DMS114 treated with DMSO at 0.1 percent for 48 hours (cell line): ENCODE measurements around the gene KLHL29.

Experiments used
- DNase-seq: peaks from one replicate; lab custom pipeline; 2025; ENCODE audit not compliant: unreplicated experiment; lab: John Stamatoyannopoulos, UW

The KLHL29 gene

DNA sequence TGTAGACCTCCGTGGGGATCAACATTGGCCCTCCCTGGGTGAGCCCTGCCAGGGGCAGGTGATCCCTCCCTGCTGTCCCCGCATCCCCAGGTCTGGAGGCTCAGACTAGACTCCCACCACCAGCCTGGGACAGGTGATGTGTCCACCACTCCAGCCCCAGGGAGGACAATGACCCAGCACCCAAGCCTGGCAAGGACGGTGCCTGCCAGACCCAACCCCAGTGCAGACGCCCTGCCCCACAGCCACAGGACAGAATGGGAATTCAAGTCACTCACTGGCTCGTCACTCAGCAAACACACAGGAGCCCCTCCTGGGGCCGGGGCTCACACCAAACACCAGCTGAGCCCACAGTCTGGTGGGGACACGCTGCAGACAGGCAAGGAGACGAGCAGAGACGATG is 302.2 kb downstream of the KLHL29 start:
- DNase-seq = no peak

DNA sequence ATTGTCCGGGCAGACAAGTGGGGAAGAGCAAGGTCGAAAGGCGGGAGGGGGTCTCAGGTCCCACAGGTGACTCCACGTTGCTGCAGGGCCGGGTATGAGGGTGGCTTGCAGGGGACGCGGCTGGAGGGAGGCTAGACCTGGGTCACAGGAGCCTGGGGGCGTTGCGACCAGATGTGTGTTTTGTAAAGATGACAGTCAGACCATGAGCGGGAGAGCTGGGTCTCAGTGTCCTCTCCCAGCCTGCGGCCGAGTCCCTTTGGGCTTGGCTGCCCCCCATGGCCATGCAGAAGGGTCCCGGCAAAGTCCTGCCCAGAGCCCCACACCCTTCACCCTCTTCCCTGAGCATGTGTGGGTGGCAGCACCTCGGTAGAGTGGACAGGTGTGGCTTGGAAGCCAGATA is 302.7 kb downstream of the KLHL29 start:
- DNase-seq = no peak

DNA sequence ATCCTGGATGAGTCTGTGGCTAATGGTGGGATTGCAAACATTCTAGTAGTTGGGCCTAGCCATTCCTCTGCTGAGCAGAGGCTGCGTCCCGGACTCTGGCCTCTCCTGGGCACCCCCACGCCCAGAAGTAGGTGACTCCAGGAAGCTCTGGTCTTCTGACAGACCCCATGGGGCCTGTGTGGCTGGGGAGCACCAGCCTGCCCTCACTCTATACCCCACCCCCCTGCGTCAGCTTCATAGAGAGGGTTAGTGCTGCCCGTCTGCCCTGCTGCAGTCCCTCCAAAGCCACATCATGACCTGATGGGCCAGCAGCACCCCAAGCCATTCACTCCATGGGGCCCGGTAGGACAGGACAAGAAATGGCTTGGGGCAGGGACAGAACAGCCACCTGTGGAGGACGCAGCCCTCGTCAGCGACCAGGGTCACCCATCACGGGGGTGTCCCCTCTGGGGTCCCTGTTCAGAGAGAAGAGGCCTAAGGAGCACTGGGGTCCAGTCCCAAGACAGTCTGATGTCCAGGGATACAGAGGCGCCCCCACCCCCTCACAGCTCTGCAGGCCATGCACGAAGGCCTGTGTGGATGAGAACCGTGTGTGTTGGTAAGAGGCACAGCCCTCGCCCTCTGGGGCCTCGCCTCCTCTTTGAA is 303.6 kb downstream of the KLHL29 start:
- DNase-seq = no peak

DNA sequence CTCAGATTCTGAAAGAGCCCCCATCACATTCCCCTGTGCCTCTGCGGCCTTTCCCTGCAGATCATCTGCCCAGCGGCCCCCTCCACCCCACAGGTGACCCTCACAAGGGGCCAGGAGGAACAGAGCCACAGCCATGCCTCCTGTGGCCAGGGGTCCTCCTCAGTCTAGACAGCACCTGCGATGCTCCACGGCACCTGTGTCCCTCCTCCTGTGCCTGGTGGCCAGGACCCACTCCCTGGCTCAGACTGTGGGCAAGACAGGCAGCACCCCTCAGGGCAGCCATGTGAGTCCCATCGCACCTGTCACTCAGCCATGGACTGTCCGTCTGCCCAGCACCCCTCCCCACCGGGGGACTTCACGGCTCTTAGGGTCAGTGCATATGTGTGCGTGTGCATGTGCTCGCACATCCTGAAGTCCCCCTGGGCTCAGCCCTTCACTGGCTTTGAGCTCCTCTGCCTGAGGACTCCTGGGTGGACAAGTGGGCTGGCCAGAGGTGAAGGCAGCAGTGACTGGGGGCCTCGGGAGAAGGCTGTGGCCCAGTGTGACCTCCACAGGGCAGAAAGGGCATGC is 304.2 kb downstream of the KLHL29 start:
- no peak for DNase-seq

DNA sequence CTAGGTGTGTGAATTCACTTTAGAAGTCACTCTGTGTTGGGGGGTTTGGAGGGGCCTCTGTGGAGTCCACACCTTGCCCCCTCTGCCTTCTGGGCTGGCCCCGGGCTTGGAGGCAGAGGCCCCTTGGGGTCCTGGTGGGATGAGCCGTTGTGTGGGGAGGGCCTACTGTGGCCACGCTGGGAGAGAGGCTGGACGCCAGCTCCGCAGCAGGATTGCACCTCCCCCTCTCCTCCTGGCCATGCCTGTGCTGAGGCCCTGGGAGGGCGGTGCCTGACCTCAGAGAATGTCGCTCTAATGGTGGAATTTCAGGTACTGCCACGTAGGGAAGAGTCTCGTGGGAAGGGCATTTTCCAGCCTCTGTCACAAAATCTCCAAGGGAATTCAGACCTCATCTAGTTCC is 304.9 kb downstream of the KLHL29 start:
- DNase-seq = no peak

DNA sequence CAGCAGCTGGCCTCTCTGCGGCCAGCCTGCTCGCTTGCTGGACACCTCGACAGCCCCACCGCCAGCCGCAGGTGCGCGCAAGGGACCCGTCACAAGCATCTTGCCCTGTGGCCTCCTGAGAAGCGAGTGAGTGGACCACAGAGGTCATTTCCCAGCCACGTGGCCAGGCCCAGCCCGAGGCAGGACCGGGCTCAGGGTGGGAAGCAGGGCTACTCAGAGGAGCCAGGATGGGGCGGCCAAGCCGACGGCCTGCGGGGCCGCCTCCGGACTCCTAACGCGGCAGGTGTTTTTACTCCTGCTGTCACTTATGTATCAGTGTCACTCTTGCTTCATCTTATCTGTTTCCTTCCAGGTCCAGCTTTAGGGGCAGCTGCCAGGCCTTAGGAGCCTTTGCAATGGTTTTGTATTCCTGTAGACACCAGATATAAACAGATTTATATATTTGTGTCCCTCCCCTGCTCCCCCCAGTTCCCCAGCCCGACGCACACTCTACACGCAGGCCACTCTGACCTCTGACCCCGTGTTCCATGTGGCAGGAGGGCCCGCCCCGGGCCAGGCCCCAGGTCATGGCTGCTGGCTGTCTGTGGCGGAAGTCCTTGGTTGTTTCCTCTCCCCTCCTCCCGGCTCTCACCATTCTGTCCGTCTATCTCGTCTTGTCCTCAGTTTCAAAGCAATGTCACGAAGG is 305.6 kb downstream of the KLHL29 start:
- DNase-seq = no peak

DNA sequence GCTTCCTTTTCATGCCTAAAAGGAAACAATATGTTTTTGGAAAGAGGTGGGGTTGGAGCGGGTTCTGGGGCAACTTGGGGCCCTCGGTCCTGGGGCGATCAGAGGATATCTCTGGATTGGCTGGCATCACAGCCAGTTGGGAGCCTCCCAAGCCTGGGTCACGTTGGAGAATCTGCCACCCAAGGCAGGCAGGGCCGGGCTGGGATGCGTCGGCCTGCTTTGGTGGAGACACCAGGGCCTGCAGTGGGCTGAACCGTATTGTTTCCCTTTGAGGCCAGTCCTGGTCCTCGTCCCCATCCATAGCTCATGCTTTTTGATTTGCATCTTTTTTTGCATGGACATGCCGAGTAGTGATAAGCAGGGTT is 306.1 kb downstream of the KLHL29 start:
- no peak for DNase-seq

DNA sequence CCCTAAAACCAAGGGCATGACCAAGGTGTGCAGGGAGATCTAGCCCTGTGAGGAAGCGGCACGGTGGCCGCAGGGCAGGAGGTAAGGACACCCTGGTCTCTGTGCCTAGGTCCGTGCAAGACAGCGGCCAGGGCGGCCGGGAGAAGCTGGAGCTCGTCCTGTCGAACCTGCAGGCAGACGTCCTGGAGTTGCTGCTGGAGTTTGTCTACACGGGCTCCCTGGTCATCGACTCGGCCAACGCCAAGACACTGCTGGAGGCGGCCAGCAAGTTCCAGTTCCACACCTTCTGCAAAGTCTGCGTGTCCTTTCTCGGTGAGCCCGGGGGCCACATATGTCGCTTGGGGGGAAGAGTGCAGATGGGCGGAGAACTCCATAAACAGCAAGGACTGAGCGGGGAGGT is 306.6 kb downstream of the KLHL29 start:
- no peak for DNase-seq

DNA sequence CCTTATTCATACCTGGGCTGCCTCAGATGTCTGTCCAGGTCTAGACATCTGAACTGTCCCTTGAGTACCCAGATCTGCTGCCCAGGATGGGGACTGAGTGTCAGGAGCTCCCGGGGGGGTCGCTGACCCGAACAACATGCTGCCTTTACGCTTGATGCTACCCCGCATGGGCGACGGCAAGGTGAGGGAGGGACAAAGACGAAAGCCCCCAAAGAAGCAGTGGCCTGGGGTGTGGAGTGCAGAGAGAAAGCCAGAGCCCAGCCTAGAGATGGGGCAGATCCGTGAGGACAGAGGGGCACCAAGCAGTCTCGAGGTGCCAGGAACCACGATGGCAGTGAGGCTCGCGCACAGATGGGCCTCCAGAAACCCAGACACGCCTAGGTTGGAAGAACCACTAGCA is 307.3 kb downstream of the KLHL29 start:
- DNase-seq = no peak

DNA sequence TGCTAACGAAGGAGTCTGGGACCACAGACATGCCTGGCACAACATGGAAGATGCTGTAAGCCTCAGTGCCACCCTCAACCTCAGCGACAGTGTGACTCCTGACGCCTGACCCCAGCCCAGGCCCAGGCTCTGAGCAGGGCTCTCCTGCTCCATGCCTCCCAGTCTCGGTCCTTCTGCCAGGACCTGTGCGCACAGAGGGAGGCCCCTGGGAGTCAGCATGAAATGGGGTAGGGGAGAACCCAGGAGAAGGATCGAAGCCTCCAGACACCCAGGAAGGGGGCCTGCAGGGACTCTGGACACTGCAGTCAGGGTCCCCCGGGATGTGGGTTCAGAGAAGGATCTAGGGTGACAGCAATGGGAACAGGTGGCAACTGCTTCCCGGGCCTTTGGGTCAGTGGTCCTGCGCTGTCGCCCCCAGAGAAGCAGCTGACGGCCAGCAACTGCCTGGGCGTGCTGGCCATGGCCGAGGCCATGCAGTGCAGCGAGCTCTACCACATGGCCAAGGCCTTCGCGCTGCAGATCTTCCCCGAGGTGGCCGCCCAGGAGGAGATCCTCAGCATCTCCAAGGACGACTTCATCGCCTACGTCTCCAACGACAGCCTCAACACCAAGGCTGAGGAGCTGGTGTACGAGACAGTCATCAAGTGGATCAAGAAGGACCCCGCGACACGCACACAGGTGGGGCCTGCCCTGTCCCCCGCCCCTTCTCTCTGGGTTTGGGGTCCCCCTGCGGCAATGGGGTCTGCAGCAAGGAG is 308.0 kb downstream of the KLHL29 start:
- no peak for DNase-seq

DNA sequence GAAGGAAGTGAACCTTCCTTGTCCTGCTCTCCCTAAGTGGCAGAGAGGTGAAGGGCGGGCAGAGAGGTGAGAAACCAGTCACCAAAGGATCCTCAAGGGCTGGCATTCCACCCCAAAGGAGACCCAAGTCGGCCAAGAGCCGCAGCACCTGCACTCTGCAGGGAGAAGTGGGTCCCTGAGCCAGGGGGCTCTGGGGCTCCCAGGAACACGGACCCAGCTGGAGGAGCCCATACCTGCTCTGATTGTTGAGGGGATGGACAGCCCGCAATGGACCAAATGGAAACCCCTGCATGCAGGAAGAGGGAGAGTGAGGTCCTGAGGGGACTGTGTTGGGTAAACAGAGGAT is 308.6 kb downstream of the KLHL29 start:
- no peak for DNase-seq

DNA sequence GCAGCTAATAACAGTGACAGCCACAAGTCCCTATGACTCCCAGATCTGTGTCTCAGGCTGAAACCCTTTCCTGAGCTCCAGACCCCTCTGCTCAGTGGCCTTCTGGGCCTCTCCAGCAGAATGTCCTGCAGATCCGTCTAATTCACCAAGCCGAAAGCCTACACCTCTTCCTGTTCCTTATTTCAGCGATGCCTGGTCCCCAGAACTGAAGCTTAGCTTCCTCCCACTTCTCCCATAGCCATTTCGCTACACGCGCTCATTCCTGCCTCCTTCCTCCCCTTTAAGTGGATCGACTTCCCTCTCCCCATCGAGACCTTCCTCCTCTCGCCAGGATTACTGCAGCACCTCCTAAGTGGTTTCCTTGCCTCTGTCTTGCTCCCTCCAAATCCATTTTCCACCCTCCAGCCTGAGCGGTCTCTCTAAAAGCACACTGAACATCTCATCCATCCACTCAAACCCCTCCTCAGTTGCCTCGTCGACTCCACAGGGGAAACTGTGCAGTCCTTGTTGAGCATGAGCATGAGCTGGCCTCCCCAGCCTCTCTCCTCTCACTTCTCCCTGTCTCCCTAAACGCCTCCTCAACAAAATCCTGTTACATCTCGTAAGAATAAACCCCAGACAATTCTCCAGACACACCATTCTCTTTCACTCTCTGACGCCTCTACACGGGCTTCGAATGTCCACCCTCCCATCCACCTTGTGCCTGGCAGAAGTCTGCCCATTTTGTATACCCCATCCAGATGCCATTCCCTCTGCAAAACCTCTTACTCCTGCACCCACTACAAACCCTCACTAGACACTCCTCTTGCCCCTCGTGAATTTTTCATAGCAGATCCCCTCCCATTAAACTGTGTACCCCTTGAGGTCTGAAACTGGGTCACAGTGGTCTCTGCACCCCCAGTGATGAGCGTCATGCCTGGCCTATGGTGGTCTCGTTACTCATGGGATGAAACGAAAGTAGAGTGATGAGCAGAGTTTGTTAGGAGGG is 309.4 kb downstream of the KLHL29 start:
- DNase-seq = no peak

DNA sequence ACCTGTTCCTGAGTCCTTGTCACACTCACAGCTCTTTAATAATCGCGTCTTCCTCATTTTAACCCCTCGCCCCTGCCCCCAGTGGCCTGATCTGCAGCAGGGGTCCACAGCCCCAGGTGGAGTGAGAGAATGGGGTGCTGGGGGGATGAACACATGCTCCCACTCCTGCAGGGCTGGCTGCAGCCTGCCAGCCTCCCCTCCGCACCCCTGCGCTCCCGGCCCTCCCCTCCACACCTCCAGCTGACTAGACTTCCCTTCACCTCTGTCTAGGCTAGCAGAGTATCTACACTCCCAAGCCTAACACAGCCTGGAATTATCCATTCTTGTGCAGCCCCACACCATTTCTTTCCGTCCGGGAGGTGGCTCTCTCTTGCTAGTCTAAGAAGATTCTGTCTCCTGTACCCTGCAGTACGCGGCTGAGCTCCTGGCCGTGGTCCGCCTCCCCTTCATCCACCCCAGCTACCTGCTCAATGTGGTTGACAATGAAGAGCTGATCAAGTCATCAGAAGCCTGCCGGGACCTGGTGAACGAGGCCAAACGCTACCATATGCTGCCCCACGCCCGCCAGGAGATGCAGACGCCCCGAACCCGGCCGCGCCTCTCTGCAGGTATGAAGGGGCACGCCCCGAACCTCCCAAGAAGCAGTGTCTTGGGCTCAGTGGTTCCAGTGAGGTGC is 310.4 kb downstream of the KLHL29 start:
- DNase-seq = no peak

DNA sequence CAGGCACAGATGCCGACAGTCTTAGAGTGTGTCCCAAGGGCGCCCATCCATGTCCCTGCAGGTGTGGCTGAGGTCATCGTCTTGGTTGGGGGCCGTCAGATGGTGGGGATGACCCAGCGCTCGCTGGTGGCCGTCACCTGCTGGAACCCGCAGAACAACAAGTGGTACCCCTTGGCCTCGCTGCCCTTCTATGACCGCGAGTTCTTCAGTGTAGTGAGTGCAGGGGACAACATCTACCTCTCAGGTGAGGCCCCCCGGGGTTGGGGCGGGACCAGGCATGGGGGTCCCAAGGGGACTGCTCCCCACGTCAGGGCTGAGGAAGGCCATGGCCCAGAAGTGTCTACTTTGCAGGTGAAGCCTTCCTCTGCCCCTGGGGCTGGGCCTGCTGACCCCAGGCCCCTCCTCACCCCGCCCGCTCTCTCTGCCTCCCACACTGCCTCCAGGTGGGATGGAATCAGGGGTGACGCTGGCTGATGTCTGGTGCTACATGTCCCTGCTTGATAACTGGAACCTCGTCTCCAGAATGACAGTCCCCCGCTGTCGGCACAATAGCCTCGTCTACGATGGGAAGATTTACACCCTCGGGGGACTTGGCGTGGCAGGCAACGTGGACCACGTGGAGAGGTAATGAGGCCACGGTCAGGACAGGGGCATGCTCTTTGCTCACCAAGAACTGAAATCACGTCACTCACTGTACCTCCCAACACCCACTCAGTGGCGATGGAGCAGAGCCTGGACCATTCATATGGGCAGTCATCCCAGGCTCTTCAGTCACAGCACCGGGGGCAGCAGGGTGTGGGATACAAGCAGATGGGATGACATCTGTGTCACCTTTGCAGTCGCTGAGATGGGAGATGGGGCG is 311.1 kb downstream of the KLHL29 start:
- DNase-seq = no peak

DNA sequence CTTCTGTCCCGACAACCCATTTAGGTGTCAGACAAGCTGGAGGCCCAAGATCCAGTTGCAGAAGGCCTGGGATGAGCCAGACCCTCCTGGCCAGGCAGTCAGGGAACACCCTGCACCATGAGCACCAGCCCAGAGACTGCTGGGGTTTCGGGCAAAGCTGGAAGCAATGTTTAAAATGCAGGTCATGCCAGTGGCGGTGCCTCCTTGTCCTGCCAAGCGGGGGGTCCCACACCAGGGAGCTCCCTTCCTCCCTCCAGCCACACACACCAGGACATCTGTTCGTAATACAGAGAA is 311.7 kb downstream of the KLHL29 start:
- no peak for DNase-seq

DNA sequence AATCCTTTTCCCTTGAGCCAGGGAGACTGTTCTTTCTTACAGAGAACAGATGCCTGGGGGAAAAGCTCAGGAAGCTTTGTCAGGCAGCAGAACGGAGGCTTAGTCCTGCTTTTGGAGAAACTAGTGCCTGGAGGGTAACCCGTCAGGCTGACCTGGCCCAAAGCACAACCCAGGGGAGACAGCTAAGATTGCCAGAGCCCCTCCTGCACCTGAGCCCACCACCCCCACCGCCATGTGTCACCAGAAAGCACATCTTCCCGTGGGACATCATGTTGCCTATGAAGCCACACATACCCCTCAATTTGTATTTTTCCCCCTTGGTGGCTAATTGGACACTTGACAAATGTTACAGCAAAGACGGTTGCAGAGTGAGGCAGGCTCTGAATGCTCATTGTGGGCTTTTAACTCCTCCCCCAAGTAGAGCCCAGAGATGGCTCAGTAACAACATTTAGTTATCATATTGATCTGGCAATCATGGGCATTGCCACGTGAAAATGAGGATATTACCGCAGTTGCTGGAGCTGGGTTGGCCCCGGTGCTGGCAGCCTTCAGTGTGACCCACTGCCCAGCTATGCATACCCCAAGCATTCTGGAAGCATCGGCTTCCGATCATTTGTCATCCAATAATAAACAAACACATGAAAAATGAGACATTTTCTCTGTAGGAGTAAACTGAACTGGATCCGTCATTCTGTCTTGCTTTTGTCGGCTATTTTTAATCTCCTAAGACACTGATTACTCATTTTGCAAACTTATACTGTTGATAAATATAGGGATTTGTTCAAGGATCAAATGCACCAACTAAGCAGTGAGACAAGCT is 312.5 kb downstream of the KLHL29 start:
- DNase-seq = no peak

DNA sequence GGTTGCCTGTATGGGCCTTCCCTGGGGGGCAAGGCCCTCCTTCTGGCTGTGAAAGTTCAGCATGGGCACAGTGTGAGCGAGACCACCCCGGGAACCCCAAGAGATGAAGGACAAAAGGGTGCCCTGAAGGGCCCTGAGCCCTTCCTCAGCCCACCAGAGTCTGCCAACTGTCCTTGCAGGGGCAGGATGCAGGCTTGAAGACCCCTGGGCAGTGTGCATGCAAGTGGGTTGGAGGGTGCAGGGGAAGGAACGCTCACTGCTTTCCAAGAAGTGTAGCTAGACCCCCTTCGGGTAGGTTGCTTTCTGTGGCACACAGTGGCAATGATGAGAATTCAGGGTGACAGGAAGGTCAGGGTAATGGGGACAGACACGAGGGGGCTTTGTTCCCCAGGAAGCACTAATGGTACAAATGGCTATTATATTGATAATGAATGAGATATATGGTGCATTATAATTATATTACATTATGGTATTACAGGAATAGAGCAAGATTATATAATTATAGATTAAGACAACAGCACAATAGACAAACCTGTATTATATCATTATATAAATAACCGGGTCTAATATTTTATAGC is 313.2 kb downstream of the KLHL29 start:
- DNase-seq = no peak

DNA sequence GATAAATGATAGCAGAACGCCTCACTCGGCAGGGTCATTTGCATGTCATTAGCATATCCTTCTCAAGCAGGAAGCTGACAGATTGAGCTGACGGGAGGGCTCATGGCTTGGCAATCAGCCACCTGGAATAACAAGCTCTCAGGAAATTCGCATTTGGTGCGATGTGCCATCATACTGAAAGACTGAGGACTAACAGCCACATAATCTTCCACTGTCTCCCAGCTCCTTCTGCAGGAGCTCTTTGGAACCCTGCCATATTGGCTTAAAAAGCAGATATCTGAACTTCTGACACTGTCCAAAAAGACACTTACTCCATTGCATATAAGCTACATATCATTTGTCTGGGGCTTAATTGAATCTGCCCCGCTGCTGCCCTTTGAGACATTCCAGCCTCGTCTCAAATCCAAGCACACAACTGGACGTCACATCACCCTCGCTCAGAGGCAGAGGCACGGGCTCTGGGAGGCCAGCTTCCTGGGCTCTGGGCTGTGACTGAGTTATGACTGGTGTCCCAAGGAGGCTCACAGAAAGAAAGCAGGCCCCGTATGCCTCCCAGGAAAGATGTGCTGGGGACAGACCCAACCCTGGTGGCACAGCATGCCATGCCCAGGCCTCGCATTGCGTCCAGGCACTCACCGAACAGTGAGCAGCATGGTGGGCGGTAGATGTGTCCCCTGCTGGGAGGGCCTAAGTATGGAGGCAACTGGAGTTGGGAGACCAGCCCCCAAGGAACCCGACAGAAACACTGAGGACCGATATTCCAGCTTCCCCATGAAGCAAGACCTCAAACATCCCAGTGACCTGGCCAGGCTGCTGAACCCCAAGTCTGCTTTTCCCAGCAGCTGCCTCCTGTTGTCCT is 314.0 kb downstream of the KLHL29 start:
- DNase-seq = no peak
